Peyer's patch (tissue), 4 donors: ENCODE results near the gene CORO2A. TPM values are rescaled to one million over a fixed set of nuclear protein-coding genes. Genes with fewer than 3 reads are reported as not detected.
"Not testable (repeated sequence)": the region's sequence is repeated elsewhere in the genome, so short reads cannot be mapped to it uniquely, and the experiment has no call there.

ENCODE experiments used
- DNase-seq, 3 donors: peaks; one replicate each; pipeline ENCODE4 v3.0.0-alpha.2; 2017 to 2019
- H3K27ac ChIP-seq, 4 donors: fragments of 200-600 bp; sonication (generic); one replicate each; pipeline ENCODE4 v1.5.1; 2016 to 2019
- H3K27me3 ChIP-seq, 2 donors: fragments of 200-600 bp; sonication (generic); one replicate each; pipeline ENCODE4 v1.5.1; 2019
- H3K36me3 ChIP-seq, 3 donors: fragments of 200-600 bp; sonication (generic); one replicate each; pipeline ENCODE4 v1.5.1; 2016 to 2019
- H3K4me1 ChIP-seq, 4 donors: fragments of 200-600 bp; sonication (generic); one replicate each; pipeline ENCODE4 v1.5.1; 2016 to 2019
- H3K4me3 ChIP-seq, 4 donors: fragments of 200-600 bp; sonication (generic); 1 replicate in 3 of 4; 2 replicates in 1 of 4; pipeline ENCODE4 v1.5.1; 2016 to 2019; ENCODE audit warnings: mild to moderate bottlenecking in 1 of 4
- H3K9me3 ChIP-seq, 4 donors: fragments of 200-600 bp; sonication (generic); one replicate each; pipeline ENCODE4 v1.5.1; 2016 to 2019; ENCODE audit warnings: mild to moderate bottlenecking in 1 of 4
- CTCF ChIP-seq, 6 experiments: fragments of 450-650 bp in 4 of 6; fragments of 200-600 bp in 2 of 6; sonication (generic) in 1 of 6; IDR thresholded peaks; one replicate each; pipeline ENCODE4 v1.5.1; 2017 to 2019; ENCODE audit warnings: antibody characterized with exemption in 6 of 6, mild to moderate bottlenecking in 3 of 6, moderate library complexity in 1 of 6
- POLR2A ChIP-seq, 2 donors: fragments of 450-650 bp; IDR thresholded peaks; one replicate each; pipeline ENCODE4 v1.5.1; 2017; ENCODE audit warnings: antibody characterized with exemption in 2 of 2, mild to moderate bottlenecking in 2 of 2, moderate library complexity in 2 of 2
- total RNA-seq, 4 donors: library from RNA; depleted of rRNA; stranded (reverse); fragments of >200 nt; gene quantifications; one replicate each; pipeline ENCODE4 v1.1.0, GENCODE V29; 2016

The CORO2A gene
- total RNA-seq, 4 donors from 2014 or later, result 15.7 to 99.6 (median 91.9) TPM

- H3K4me3 ChIP-seq, result no peak overlapping the region
- peak overlapping the region; percentile 55 to 99 (median 89) for H3K27ac ChIP-seq
- H3K36me3 ChIP-seq, result peaks cover 0 to 17% (median 0%) of the 10 kb centered on the region in 3 donors
- H3K4me1 ChIP-seq, result peaks cover 0 to 45% (median 10%) of the 10 kb centered on the region in 4 donors
- peak in 2 of 3 donors; percentile 69 to 75 for DNase-seq
- H3K27me3 ChIP-seq, result no peaks in the 10 kb centered on the region
- no peaks in the 10 kb centered on the region for H3K9me3 ChIP-seq
- TF ChIP-seq POLR2A (IDR thresholded peaks at IDR 0.05), result peak; percentile 19 to 24
- no peak for TF ChIP-seq CTCF (IDR thresholded peaks at IDR 0.05)
These were observed 72.0 kb downstream of the CORO2A start for GRCh38 chr9:98120476-98120875.

- DNase-seq, result peak; percentile 72 to 90 (median 89)
- Histone ChIP-seq H3K27me3 (no peaks in the 10 kb centered on the region), H3K9me3 (no peaks in the 10 kb centered on the region), H3K36me3 (peaks cover 0 to 3% (median 0%) of the 10 kb centered on the region in 3 donors), H3K4me1 (peaks cover 0 to 45% (median 10%) of the 10 kb centered on the region in 4 donors), H3K4me3 (peak within 1 kb of the TSS; percentile 52 to 88 (median 80)), H3K27ac (peak within 1 kb of the TSS; percentile 88 to 99 (median 94))
- TF ChIP-seq POLR2A (IDR thresholded peaks at IDR 0.05) (peak; percentile 69 to 83), CTCF (IDR thresholded peaks at IDR 0.05) (peak in 2 of 6 experiments; percentile 21 to 24)
These were observed 73.5 kb downstream of the CORO2A start, which contains the start of gene TRIM14 for GRCh38 chr9:98118640-98119601. Gene TRIM14 (minus strand): TSS chr9:98119222. CDS start chr9:98119188, 34 bp downstream.

GRCh38 chr9:98117984-98118639, 74.3 kb downstream of the CORO2A start:
- Histone ChIP-seq H3K9me3 (no peaks in the 10 kb centered on the region), H3K27ac (peak overlapping the region; percentile 88 to 99 (median 94)), H3K27me3 (no peaks in the 10 kb centered on the region), H3K4me3 (peak overlapping the region; percentile 52 to 88 (median 80)), H3K36me3 (no peaks in the 10 kb centered on the region), H3K4me1 (peaks cover 0 to 45% (median 10%) of the 10 kb centered on the region in 4 donors)
- peak; percentile 70 to 82 for TF ChIP-seq POLR2A (IDR thresholded peaks at IDR 0.05)
- TF ChIP-seq CTCF (IDR thresholded peaks at IDR 0.05), result peak in 3 of 6 experiments; percentile 31 to 37 (median 33)
- DNase-seq, result peak; percentile 62 to 91 (median 86)

GRCh38 chr9:98117097-98117496, 75.3 kb downstream of the CORO2A start:
- H3K27ac ChIP-seq, result peak overlapping the region in 2 of 4 donors; percentile 88 to 99
- not testable (repeated sequence) for H3K27me3 ChIP-seq, H3K9me3 ChIP-seq, DNase-seq, H3K36me3 ChIP-seq, H3K4me3 ChIP-seq
- peaks cover 0 to 40% (median 11%) of the 10 kb centered on the region in 4 donors for H3K4me1 ChIP-seq

GRCh38 chr9:98109052-98109451, 83.4 kb downstream of the CORO2A start:
- Histone ChIP-seq H3K27me3 (no peaks in the 10 kb centered on the region), H3K27ac (peak overlapping the region; percentile 58 to 84 (median 73)), H3K9me3 (no peaks in the 10 kb centered on the region), H3K4me1 (peaks cover 0 to 42% (median 7%) of the 10 kb centered on the region in 4 donors), H3K36me3 (peaks cover 0 to 32% (median 0%) of the 10 kb centered on the region in 3 donors), H3K4me3 (no peak overlapping the region)
- TF ChIP-seq CTCF (IDR thresholded peaks at IDR 0.05), result no peak
- no peak for TF ChIP-seq POLR2A (IDR thresholded peaks at IDR 0.05)
- DNase-seq, result peak in 1 of 3 donors; percentile 35
